Breast epithelium (tissue), 4 donors: ENCODE measurements around the gene SPNS3. TPM values are rescaled to one million over a fixed set of nuclear protein-coding genes. Genes with fewer than 3 reads are reported as not detected.

ENCODE experiments used
- DNase-seq, 2 donors: peaks; one replicate each; pipeline ENCODE4 v3.0.0-alpha.2; 2019; ENCODE audit warnings: low spot score in 2 of 2
- H3K27ac ChIP-seq, 2 donors: fragments of 200-600 bp; sonication (generic) in 1 of 2; one replicate each; pipeline ENCODE4 v1.5.1; 2016 to 2019; ENCODE audit warnings: mild to moderate bottlenecking in 1 of 2
- H3K27me3 ChIP-seq, 2 donors: fragments of 200-600 bp; sonication (generic) in 1 of 2; one replicate each; pipeline versions ENCODE4 v1.5.1 to v1.6.0; 2017 to 2019; ENCODE audit warnings: control low read depth in 1 of 2, mild to moderate bottlenecking in 1 of 2
- H3K36me3 ChIP-seq: fragments of 200-600 bp; one replicate; pipeline ENCODE4 v1.5.1; 2019
- H3K4me1 ChIP-seq, 2 donors: fragments of 200-600 bp; sonication (generic); one replicate each; pipeline ENCODE4 v1.5.1; 2016 to 2019; ENCODE audit warnings: control low read depth in 1 of 2
- H3K4me3 ChIP-seq, 3 donors: fragments of 200-600 bp; sonication (generic); 1 replicate in 2 of 3; 2 replicates in 1 of 3; pipeline ENCODE4 v1.5.1; 2016 to 2019; ENCODE audit warnings: mild to moderate bottlenecking in 3 of 3, moderate library complexity in 2 of 3
- H3K9me3 ChIP-seq, 2 donors: fragments of 200-600 bp; sonication (generic) in 1 of 2; one replicate each; pipeline ENCODE4 v1.5.1; 2016 to 2019; ENCODE audit warnings: control low read depth in 1 of 2
- CTCF ChIP-seq, 3 donors: fragments of 450-650 bp; IDR thresholded peaks; one replicate each; pipeline ENCODE4 v1.5.1; 2016 to 2017; ENCODE audit warnings: antibody characterized with exemption in 3 of 3, mild to moderate bottlenecking in 3 of 3, moderate library complexity in 3 of 3
- POLR2A ChIP-seq: fragments of 450-650 bp; IDR thresholded peaks from one replicate; pipeline ENCODE4 v1.6.1; 2016; ENCODE audit warnings: antibody characterized with exemption, mild to moderate bottlenecking, moderate library complexity
- POLR2AphosphoS5 ChIP-seq, 3 donors: sonication (generic); formaldehyde crosslinking; IDR thresholded peaks; one replicate each; pipeline ENCODE4 v1.6.1; 2017; ENCODE audit warnings: antibody characterized with exemption in 3 of 3
- intact Hi-C: fragments of 100-400 bp; cut with DNase I; formaldehyde crosslinking; loops from one replicate; pipeline ENCODE4 v1.15.1; 2023; ENCODE audit warnings: low total_unique reads
- total RNA-seq, 3 donors: library from RNA; depleted of rRNA; stranded (reverse); fragments of >200 nt; gene quantifications; one replicate each; pipeline ENCODE4 v1.1.0, GENCODE V29; 2016

Gene SPNS3
- total RNA-seq, 3 donors from 2014 or later, result 0.15 TPM; not detected in 2

- intact Hi-C loops, result loop anchor here (10.0 kb wide), 1 partner anchor 1467 kb away; no protein-coding TSS in a partner anchor
- Histone ChIP-seq H3K9me3 (no peaks in the 10 kb centered on the region), H3K36me3 (no peaks in the 10 kb centered on the region), H3K4me3 (peak overlapping the region in 1 of 3 donors; percentile 62), H3K27ac (no peak overlapping the region), H3K4me1 (peaks cover 2 to 6% of the 10 kb centered on the region in 2 donors), H3K27me3 (peaks cover 11 to 28% of the 10 kb centered on the region in 2 donors)
- DNase-seq, result no peak
- TF ChIP-seq POLR2A, result no peak
- no peak for TF ChIP-seq POLR2AphosphoS5 (IDR thresholded peaks at IDR 0.05)
- no peak for TF ChIP-seq CTCF (IDR thresholded peaks at IDR 0.05)
Measured at GRCh38 chr17:4501295-4501949, 67.7 kb downstream of the SPNS3 start.

GRCh38 chr17:4502466-4503154 lies 68.9 kb downstream of the SPNS3 start:
- no peak for DNase-seq
- intact Hi-C loops, result loop anchor here (10.0 kb wide), 1 partner anchor 1468 kb away; no protein-coding TSS in a partner anchor
- Histone ChIP-seq H3K4me1 (peaks cover 3 to 6% of the 10 kb centered on the region in 2 donors), H3K36me3 (no peaks in the 10 kb centered on the region), H3K27ac (peak overlapping the region; percentile 19 to 24), H3K27me3 (peaks cover 11 to 28% of the 10 kb centered on the region in 2 donors), H3K9me3 (no peaks in the 10 kb centered on the region), H3K4me3 (no peak overlapping the region)
- no peak for TF ChIP-seq POLR2AphosphoS5 (IDR thresholded peaks at IDR 0.05)
- no peak for TF ChIP-seq POLR2A
- TF ChIP-seq CTCF (IDR thresholded peaks at IDR 0.05), result no peak

- no peaks in the 10 kb centered on the region for H3K9me3 ChIP-seq
- H3K36me3 ChIP-seq, result no peaks in the 10 kb centered on the region
- no peak for DNase-seq
- peaks cover 4 to 6% of the 10 kb centered on the region in 2 donors for H3K4me1 ChIP-seq
- intact Hi-C loops, result loop anchor here (10.0 kb wide), 1 partner anchor 1469 kb away; no protein-coding TSS in a partner anchor
- H3K27me3 ChIP-seq, result peaks cover 11 to 28% of the 10 kb centered on the region in 2 donors
- peak overlapping the region; percentile 19 to 24 for H3K27ac ChIP-seq
- TF ChIP-seq POLR2A (no peak), CTCF (IDR thresholded peaks at IDR 0.05) (no peak), POLR2AphosphoS5 (IDR thresholded peaks at IDR 0.05) (no peak)
- H3K4me3 ChIP-seq, result no peak overlapping the region
Measured at GRCh38 chr17:4503283-4504025, 69.7 kb downstream of the SPNS3 start.

- H3K27ac ChIP-seq, result peak overlapping the region in 1 of 2 donors; percentile 24
- H3K27me3 ChIP-seq, result peaks cover 11 to 28% of the 10 kb centered on the region in 2 donors
- H3K36me3 ChIP-seq, result no peaks in the 10 kb centered on the region
- intact Hi-C loops, result loop anchor here (10.0 kb wide), 1 partner anchor 1469 kb away; no protein-coding TSS in a partner anchor
- no peak for DNase-seq
- no peak overlapping the region for H3K4me3 ChIP-seq
- no peaks in the 10 kb centered on the region for H3K9me3 ChIP-seq
- peaks cover 1 to 11% of the 10 kb centered on the region in 2 donors for H3K4me1 ChIP-seq
- TF ChIP-seq POLR2A (no peak), CTCF (IDR thresholded peaks at IDR 0.05) (no peak), POLR2AphosphoS5 (IDR thresholded peaks at IDR 0.05) (no peak)
Measured at GRCh38 chr17:4504188-4504587, 70.4 kb downstream of the SPNS3 start.
